Right cardiac atrium (tissue), 5 donors: ENCODE measurements around the gene JAM3. TPM values are rescaled to one million over a fixed set of nuclear protein-coding genes. Genes with fewer than 3 reads are reported as not detected.
A peak's percentile ranks its signal among the peaks of the same experiment; 100 is the strongest.
"Not testable (repeated sequence)": the region's sequence is repeated elsewhere in the genome, so short reads cannot be mapped to it uniquely, and the experiment has no call there.

Experiments used
- ATAC-seq, 2 donors: fragments of 200-7000 bp; cut with Tn5 transposase; one replicate each; pipeline versions ENCODE4 v1.8.0 to v1.9.1; 2020; ENCODE audit warnings: moderate library complexity in 2 of 2, mild to moderate bottlenecking in 1 of 2
- DNase-seq, 3 donors: peaks; one replicate each; pipeline ENCODE4 v3.0.0-alpha.2; 2020
- H3K27ac ChIP-seq: one replicate; pipeline ENCODE4 v1.5.1; 2013; ENCODE audit warnings: mild to moderate bottlenecking, low read length, control low read depth, moderate library complexity
- H3K27me3 ChIP-seq: one replicate; pipeline ENCODE4 v1.6.1; 2013; ENCODE audit not compliant: control insufficient read depth, insufficient read depth
- H3K4me1 ChIP-seq: one replicate; pipeline ENCODE4 v1.6.1; 2013; ENCODE audit warnings: low read length; ENCODE audit not compliant: control insufficient read depth, insufficient read depth
- H3K4me3 ChIP-seq: one replicate; pipeline ENCODE4 v1.5.1; 2013; ENCODE audit warnings: low read length, control low read depth
- H3K9me3 ChIP-seq: one replicate; pipeline ENCODE4 v1.6.1; 2013; ENCODE audit warnings: low read length; ENCODE audit not compliant: control insufficient read depth
- WGBS: extraction: QIAGEN DNeasy Blood & Tissue Kit; methylation state at CpG from one replicate; pipeline ENCODE4 v1.1.7; 2013; 5-methylcytosine and 5-hydroxymethylcytosine counted together
- intact Hi-C, 4 donors: fragments of 100-400 bp; cut with DNase I; formaldehyde crosslinking; loops; one replicate each; pipeline versions ENCODE4 v1.11.0 to v1.14.0; 2022 to 2023
- polyA plus RNA-seq: library from polyadenylated mRNA; stranded (reverse); fragments of 200-250 nt; gene quantifications from one replicate; pipeline ENCODE4 v1.2.3, GENCODE V29; 2013
- total RNA-seq, 4 donors: library from RNA; stranded (reverse); fragmentation: NEBNext Ultra II Directional; extraction: Animal tissue kit (Norgen Biotek cat#: 25700); gene quantifications; one replicate each; pipeline ENCODE4 v1.2.1, GENCODE V29; 2021
- donor health status: healthy with polysubstance abuse.
- donor health status: DM: no; HTN: yes; CAD: no.
- donor health status: DM: no; HTN: no; CAD: no.
- donor health status: DM: no; HTN: yes; CAD: no; lungs with severe emphysema.
- donor health status: DM: yes; HTN: yes; CAD: no.

JAM3 gene
- total and polyA plus RNA-seq, 5 donors = 22.2 to 45.5 (median 44.8) TPM

DNA sequence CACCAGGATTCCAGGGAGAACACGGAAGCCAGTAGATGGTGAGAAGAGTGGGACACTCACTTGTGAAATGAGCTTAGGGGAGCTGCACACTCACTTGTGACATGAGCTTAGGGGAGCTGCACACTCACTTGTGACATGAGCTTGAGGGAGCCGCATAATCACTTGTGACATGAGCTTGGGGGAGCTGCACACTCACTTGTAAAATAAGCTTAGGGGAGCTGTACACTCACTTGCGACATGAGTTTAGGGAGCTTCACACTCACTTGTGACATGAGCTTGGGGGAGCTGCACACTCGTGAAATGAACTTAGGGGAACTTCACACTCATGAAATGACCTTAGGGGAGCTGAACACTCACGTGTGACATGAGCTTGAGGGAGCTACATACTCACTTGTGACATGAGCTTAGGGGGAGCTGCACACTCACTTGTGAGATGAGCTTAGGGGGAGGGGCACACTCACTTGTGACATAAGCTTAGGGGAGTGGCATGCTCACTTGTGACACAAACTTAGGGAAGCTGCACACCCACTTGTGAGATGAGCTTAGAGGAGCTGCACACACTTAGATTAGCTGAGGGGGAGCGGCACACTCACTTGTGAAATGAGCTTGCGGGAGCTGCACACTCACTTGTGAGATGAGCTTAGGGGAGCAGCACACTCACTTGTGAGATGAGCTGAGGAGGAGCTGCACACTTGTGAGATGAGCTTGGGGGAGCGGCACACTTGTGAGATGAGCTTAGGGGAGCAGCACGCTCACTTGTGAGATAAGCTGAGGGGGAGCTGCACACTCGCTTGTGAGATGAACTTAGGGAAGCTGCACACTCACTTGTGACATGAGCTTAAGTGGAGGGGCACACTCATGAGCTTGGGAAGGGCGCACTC lies 95.9 kb downstream of the JAM3 start:
- DNase-seq (no peak), ATAC-seq (no peak)
- Histone ChIP-seq H3K9me3 (no peaks in the 10 kb centered on the region), H3K4me1 (no peaks in the 10 kb centered on the region), H3K27me3 (no peaks in the 10 kb centered on the region), H3K27ac (no peak overlapping the region), H3K4me3 (no peak overlapping the region)
- intact Hi-C loops = no loop called here
- WGBS = 96% methylated on average over 11 of the region's 11 CpGs

DNA sequence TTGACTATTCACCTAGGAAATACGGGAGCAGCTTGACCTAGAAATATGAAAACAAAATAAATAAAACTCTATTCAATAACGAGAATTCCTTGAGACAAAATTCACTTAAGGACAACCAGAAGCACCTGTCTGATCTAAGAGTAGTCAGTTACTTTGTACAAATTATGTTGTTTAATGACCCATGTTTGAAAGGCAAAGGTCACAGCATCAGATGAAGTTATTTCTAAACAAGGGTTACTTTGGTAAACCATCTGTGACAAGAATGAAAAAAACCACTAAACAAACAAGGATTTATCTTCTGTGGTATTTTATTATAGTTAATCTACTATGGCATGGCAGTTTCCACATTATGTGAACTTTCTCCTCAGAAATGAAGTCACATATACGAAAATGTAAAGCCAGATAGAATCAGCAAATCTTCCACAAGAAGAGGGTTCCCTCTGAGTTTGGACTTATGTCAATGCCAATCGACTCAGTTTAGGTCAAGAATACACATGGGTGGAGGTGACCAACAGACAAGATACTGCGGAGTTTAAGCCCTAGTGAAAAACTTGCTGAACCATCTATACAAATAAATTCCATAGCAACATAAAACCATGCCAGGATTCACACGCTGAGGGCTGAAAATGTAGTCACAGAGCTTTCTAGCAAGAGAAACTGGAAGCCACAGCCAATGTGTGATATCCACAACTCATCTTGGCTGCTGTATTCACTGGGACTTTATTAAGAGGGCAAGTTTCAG lies 101.5 kb downstream of the JAM3 start:
- ATAC-seq (no peak), DNase-seq (no peak)
- H3K4me1 ChIP-seq = no peaks in the 10 kb centered on the region
- H3K9me3 ChIP-seq = no peaks in the 10 kb centered on the region
- 91% methylated on average over 6 of the region's 6 CpGs for WGBS
- intact Hi-C loops = no loop called here
- no peak overlapping the region for H3K27ac ChIP-seq
- no peaks in the 10 kb centered on the region for H3K27me3 ChIP-seq
- H3K4me3 ChIP-seq = no peak overlapping the region

DNA sequence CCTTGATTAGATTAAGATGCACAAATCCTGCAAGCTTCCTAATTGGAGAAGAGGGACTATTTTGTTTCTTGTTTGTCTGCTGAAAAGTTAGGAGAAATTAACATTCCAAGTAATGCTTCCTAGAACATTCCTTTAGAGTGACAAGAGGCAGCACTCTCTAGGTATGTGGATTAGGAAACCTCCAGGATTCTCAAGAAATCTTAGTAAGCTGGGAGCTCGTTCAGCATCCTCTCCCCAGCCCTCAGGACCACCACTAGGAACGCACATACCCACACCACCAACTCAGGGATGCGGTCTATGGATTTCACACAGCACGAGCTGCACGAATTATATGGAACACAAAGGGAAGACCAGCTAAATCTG lies 102.0 kb downstream of the JAM3 start:
- Histone ChIP-seq H3K9me3 (no peaks in the 10 kb centered on the region), H3K27me3 (no peaks in the 10 kb centered on the region), H3K4me3 (no peak overlapping the region), H3K27ac (no peak overlapping the region), H3K4me1 (no peaks in the 10 kb centered on the region)
- ATAC-seq (no peak), DNase-seq (no peak)
- intact Hi-C loops = no loop called here
- WGBS = 96% methylated on average over 5 of the region's 5 CpGs

DNA sequence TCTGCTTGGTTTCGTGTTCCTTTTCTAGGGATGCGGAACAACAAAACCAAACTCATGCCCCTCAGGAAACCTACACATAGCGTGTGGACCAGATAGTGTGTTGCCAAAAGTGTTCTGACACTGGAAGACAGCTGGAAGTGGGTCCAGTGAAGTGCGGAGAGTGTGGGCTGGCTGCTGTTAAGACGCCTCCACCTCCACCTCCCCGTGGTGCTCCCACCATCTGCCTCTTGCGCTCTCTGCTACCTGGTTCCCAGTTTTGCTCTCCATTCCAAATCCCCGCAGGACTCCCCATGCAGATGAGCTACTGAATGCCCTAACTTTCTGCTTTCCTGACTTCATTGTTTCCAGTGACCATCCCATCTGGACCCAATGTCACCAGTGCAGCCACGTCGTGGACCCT lies 103.1 kb downstream of the JAM3 start:
- H3K4me1 ChIP-seq = no peaks in the 10 kb centered on the region
- no peaks in the 10 kb centered on the region for H3K9me3 ChIP-seq
- WGBS = 96% methylated on average over 10 of the region's 10 CpGs
- no peak overlapping the region for H3K4me3 ChIP-seq
- H3K27me3 ChIP-seq = no peaks in the 10 kb centered on the region
- intact Hi-C loops = no loop called here
- no peak for DNase-seq
- no peak overlapping the region for H3K27ac ChIP-seq
- no peak for ATAC-seq

DNA sequence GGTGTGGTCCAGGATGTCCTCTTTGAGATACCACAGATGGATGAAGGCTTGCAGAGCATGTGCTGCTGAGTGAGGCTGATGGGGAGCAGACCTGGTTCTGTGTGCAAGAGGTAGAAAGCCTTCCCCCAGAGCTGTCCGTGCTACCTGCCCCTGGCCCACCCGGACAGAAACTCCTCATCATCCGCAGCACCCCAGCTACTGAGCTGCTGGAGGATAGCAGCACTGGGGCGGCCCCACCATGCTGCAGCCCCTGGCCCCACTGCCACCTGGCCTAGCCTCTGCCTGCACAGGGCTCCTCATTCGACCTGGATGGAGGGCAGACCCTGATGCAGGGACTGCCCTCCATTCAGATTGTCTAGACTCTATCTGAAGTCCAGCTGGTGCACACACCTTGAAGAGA lies 104.4 kb downstream of the JAM3 start:
- no peaks in the 10 kb centered on the region for H3K9me3 ChIP-seq
- no peaks in the 10 kb centered on the region for H3K4me1 ChIP-seq
- ATAC-seq (no peak), DNase-seq (no peak)
- no peaks in the 10 kb centered on the region for H3K27me3 ChIP-seq
- no peak overlapping the region for H3K4me3 ChIP-seq
- WGBS = 96% methylated on average over 5 of the region's 5 CpGs
- no peak overlapping the region for H3K27ac ChIP-seq
- intact Hi-C loops = no loop called here

DNA sequence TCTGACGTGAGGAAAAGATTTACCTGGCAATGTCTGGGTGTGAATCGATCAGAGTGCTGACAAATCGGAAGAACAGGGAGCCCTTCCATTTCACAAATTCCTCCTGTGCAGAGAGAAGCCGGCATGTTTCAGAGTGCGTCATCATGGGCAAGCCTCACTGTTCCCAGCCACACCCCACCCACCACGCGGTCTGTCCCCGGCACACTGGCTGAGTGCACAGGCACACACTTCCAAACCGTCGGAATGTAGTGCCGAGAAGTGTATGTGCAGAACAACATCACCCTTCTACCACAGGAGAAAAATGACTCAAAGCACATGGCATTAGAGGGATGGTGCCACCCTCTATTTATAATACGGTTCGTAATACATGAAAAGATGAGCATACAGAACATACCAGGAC lies 107.4 kb downstream of the JAM3 start:
- no peak overlapping the region for H3K4me3 ChIP-seq
- intact Hi-C loops = no loop called here
- DNase-seq (no peak), ATAC-seq (no peak)
- no peaks in the 10 kb centered on the region for H3K9me3 ChIP-seq
- 90% methylated on average over 13 of the region's 13 CpGs for WGBS
- H3K4me1 ChIP-seq = no peaks in the 10 kb centered on the region
- no peaks in the 10 kb centered on the region for H3K27me3 ChIP-seq
- no peak overlapping the region for H3K27ac ChIP-seq

DNA sequence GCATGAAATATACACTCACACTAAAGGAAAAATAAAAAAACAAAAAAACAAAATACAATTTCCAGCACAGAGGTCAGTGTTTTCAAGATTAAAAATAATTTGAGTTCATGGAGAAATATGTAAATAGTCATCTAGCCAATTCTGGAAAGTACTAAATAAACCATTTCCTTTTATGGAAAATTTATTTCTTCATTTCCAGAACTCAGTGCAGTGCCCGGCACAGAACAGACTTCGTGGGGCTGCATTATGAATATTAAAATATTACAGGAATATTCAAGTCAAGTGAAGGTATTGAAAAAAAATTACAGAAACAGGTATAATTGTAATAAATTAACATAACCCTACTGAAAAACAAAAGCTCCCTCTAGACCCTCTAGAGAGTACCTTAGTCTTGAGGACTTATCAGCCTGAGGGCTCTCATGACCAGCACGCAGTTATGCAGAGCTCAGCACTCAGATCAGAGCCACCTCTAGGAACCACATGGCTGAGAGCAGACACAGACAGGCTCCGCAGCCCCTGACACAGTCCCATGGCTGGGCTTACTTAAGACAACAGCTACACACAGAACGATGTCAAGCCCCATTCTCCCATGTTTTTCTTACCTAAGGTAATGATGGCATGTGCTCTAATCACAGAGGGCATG lies 109.3 kb downstream of the JAM3 start:
- no peak for DNase-seq
- WGBS = 65% methylated on average over 5 of the region's 5 CpGs
- no peaks in the 10 kb centered on the region for H3K27me3 ChIP-seq
- H3K4me3 ChIP-seq = no peak overlapping the region
- H3K9me3 ChIP-seq = no peaks in the 10 kb centered on the region
- intact Hi-C loops = no loop called here
- H3K4me1 ChIP-seq = no peaks in the 10 kb centered on the region
- peak in 1 of 2 donors; percentile 49 for ATAC-seq
- no peak overlapping the region for H3K27ac ChIP-seq

DNA sequence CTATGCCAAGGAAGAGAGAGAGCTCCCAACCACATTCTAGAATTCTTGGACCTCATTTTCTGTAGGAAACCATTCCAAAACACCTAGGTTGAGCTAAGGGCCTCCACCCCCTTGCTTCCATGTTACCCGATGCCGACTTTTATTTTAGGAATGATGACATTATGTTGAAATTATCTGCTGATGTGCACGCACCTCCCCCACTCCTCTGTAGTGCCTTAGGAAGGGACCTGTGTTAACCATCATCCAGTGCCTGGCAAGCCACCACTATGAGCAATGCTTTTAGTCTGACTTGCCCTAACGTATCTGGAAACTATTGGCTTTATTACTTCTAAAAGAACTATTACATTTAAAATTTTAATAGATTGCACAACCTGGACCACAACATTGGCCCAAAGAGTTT lies 112.8 kb downstream of the JAM3 start:
- no peak for ATAC-seq
- H3K4me1 ChIP-seq = no peaks in the 10 kb centered on the region
- DNase-seq = no peak
- no peaks in the 10 kb centered on the region for H3K27me3 ChIP-seq
- no peaks in the 10 kb centered on the region for H3K9me3 ChIP-seq
- 74% methylated on average over 4 of the region's 4 CpGs for WGBS
- intact Hi-C loops = no loop called here
- H3K4me3 ChIP-seq = no peak overlapping the region
- no peak overlapping the region for H3K27ac ChIP-seq

DNA sequence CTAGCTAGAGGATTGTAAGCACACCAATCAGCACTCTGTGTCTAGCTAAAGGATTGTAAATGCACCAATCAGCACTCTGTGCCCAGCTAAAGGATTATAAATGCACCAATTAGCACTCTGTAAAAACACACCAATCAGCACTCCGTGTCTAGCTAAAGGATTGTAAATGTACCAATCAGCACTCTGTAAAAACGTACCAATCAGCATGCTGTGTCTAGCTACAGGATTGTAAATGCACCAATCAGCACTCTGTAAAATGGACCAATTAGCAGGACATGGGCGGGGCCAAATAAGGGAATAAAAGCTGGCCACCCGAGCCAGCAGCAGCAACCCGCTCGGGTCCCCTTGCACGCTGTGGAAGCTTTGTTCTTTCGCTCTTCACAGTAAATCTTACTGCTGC lies 119.2 kb downstream of the JAM3 start:
- 97% methylated on average over 8 of the region's 8 CpGs for WGBS
- not testable (repeated sequence) for ATAC-seq, H3K4me3 ChIP-seq

DNA sequence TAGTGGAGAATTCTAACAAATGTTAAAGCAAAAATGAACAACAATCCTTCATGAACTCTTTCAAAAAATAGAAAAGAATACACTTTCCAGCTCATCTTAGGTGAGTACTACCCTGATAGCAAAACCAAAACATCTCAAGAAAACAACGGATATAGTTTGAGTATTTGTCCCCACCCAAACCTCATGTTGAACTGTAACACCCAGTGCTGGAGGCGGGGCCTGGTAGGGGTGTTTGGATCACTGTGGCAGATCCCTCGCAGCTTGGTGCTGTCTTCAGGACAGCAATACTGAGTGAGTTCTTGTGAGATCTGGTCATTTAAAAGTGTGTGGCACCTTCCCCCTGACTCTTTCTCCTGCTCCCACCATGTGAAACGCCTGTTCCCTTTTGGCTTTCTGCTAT lies 127.9 kb downstream of the JAM3 start:
- Histone ChIP-seq H3K4me3 (no peak overlapping the region), H3K4me1 (no peaks in the 10 kb centered on the region), H3K27me3 (no peaks in the 10 kb centered on the region), H3K9me3 (no peaks in the 10 kb centered on the region), H3K27ac (no peak overlapping the region)
- ATAC-seq = no peak
- whole genome bisulfite sequencing = 93% methylated on average over 4 of the region's 4 CpGs
- no peak for DNase-seq
- intact Hi-C loops = no loop called here

More for the DNA sequence above, 119.2 kb downstream of the JAM3 start:
- intact Hi-C loops, H3K9me3 ChIP-seq, H3K4me1 ChIP-seq, H3K27me3 ChIP-seq, DNase-seq, H3K27ac ChIP-seq: not testable (repeated sequence)

DNA sequence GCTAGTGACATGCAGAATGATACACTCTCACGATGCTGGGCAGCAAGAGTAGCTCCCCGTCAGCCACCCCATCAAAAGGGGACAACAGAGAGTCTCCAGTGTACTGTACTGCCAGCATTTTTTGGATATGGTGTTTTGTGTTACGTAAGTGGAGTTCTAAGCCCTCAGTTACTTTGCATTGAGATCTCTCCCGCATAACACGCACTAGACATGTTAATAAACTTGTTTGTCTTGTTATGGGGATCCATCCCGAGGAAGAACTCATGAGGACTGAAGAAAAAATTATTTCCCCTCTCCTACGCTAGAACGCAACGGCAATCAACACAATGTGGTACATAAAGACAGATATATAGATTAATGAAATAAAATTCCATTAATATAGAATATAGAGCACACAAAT lies 130.7 kb downstream of the JAM3 start:
- Histone ChIP-seq H3K27ac (no peak overlapping the region), H3K4me3 (no peak overlapping the region), H3K4me1 (no peaks in the 10 kb centered on the region), H3K9me3 (no peaks in the 10 kb centered on the region), H3K27me3 (no peaks in the 10 kb centered on the region)
- DNase-seq (no peak), ATAC-seq (no peak)
- 96% methylated on average over 9 of the region's 9 CpGs for WGBS
- intact Hi-C loops = no loop called here
